GM12878 (cell line): ENCODE data around the gene POU2AF2. TPM values are rescaled to one million over a fixed set of nuclear protein-coding genes. Genes with fewer than 3 reads are reported as not detected.

Source experiments
- PRDM15 ChIP-seq: fragments of 450-650 bp; formaldehyde crosslinking; IDR thresholded peaks from 2 replicates; pipeline ENCODE4 v1.4.0; 2020; ENCODE audit warnings: mild to moderate bottlenecking, moderate library complexity
- SMAD5 ChIP-seq: IDR thresholded peaks from 2 replicates; pipeline ENCODE4 v1.6.1; 2016; ENCODE audit warnings: antibody characterized with exemption, low read depth
- ZNF592 ChIP-seq: fragments of 450-650 bp; IDR thresholded peaks from 2 replicates; pipeline ENCODE4 v1.6.1; 2017; ENCODE audit warnings: mild to moderate bottlenecking, moderate library complexity
- ZZZ3 ChIP-seq: IDR thresholded peaks from 2 replicates; pipeline ENCODE4 v1.6.1; 2011; ENCODE audit warnings: low read depth; ENCODE audit not compliant: control insufficient read depth, insufficient read length
- polyA plus RNA-seq, 11 experiments: library from polyadenylated mRNA; depleted of rRNA in 4 of 11; unstranded in 6 of 11; stranded (reverse) in 5 of 11; fragments of >200 nt; fragmentation: Nextera tagmentation in 4 of 11; fragmentation: Illumina TruSeq in 1 of 11; extraction: Ambion mirVana in 4 of 11; extraction: Trizol in 1 of 11; gene quantifications; 1 replicate in 1 of 11; 2 replicates in 10 of 11; pipeline versions ENCODE4 v1.2.1 to v1.2.3, GENCODE V29; 2011 to 2016; ENCODE audit warnings: inconsistent platforms in 2 of 11, missing spikeins in 2 of 11, low read depth in 1 of 11
- total RNA-seq, 4 experiments: library from RNA; depleted of rRNA in 3 of 4; stranded (reverse); fragments of >200 nt in 3 of 4; fragmentation: Illumina TruSeq in 1 of 4; extraction: Trizol in 1 of 4; gene quantifications; 2 replicates each; pipeline versions ENCODE4 v1.2.1 to v1.2.3, GENCODE V29; 2013 to 2021

Gene POU2AF2
- total and polyA plus RNA-seq, 10 of the 15 experiments (the other 5 are each of a cell fraction or from before 2014, with no cell fraction given): not detected

GRCh38 chr11:111310088-111310487 is 64.6 kb downstream of the POU2AF2 start (continued):
- TF ChIP-seq ZNF592: no peak
- TF ChIP-seq ZZZ3: no peak
- TF ChIP-seq SMAD5: no peak
- TF ChIP-seq PRDM15 (CRISPR knock-in tag): no peak
